Choroid plexus epithelial cell (primary cell): ENCODE data around the gene SAE1.
A peak's percentile ranks its signal among the peaks of the same experiment; 100 is the strongest.

Source experiments
- DNase-seq: peaks from one replicate; pipeline ENCODE4 v3.0.0-alpha.2; 2010; ENCODE audit warnings: low read depth
- H3K4me3 ChIP-seq: 2 replicates; pipeline ENCODE4 v1.5.1; 2011; ENCODE audit warnings: low read depth, mild to moderate bottlenecking, control low read depth, low read length, moderate library complexity
- TF ChIP-seq, protein P1 (sequence below): conservative IDR thresholded peaks from 2 replicates; pipeline ENCODE4 v1.5.1; 2011; ENCODE audit warnings: low read depth, mild to moderate bottlenecking, control low read depth, inconsistent platforms, low read length, moderate library complexity

The SAE1 gene

DNA sequence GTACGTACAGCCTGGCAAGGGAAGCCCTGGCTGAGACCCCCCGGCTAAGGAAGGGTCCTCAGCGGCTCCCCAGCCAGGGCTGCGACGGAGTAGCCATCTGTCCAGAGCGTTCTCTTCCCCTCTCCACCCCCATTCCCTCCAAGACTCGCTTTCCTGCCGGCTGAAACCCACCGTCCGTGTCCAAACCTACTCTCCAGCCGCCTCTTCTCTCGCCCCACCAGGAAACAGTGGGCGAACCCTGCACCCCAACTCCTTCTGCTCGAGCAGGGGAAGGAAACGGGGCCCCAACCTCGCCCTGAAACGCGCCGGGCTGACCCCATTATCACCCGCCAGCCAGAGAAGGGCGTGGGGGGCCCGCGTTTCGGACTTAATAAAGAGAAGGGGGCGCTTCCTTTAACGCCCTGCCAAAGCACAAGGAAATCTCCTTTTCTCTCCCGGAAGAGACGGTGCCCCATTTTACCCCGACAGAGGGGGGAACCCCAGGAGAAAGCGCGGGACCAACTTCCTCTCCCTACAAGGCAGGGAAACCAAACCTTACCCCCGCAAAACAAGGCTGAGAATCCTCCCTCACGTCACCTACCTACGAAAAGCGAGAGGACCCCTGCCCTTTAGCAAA is 19.5 kb upstream of the SAE1 start:
- H3K4me3 ChIP-seq: peak overlapping the region; percentile 88
- peak; percentile 19 for DNase-seq
- TF ChIP-seq, protein P1, sequence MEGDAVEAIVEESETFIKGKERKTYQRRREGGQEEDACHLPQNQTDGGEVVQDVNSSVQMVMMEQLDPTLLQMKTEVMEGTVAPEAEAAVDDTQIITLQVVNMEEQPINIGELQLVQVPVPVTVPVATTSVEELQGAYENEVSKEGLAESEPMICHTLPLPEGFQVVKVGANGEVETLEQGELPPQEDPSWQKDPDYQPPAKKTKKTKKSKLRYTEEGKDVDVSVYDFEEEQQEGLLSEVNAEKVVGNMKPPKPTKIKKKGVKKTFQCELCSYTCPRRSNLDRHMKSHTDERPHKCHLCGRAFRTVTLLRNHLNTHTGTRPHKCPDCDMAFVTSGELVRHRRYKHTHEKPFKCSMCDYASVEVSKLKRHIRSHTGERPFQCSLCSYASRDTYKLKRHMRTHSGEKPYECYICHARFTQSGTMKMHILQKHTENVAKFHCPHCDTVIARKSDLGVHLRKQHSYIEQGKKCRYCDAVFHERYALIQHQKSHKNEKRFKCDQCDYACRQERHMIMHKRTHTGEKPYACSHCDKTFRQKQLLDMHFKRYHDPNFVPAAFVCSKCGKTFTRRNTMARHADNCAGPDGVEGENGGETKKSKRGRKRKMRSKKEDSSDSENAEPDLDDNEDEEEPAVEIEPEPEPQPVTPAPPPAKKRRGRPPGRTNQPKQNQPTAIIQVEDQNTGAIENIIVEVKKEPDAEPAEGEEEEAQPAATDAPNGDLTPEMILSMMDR: no peak

DNA sequence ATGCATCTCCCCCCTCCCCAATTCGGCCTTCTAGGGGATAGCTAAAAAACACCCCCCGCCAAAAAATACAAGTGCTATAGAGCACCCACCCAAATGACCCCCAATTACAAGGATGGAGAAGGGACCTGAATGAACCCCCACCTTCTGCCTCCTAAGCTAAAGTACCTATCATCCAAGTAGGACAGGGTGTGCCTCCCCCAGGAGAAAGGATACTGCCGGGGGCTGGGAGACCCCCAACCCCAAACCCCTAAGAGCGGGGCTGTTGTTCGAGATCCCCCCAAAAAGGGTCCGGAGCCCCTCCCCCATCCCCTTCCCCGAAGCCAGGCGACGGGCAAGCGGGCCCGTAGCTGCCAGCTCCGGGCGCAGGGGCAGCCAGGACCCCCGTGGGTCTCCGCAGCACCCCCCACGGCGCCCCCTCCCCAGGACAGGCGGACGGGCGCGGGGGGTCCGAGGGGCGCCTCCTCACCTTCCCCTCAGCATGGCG is 18.9 kb upstream of the SAE1 start:
- peak overlapping the region; percentile 88 for H3K4me3 ChIP-seq
- DNase-seq: no peak
- TF ChIP-seq, protein P1: no peak

DNA sequence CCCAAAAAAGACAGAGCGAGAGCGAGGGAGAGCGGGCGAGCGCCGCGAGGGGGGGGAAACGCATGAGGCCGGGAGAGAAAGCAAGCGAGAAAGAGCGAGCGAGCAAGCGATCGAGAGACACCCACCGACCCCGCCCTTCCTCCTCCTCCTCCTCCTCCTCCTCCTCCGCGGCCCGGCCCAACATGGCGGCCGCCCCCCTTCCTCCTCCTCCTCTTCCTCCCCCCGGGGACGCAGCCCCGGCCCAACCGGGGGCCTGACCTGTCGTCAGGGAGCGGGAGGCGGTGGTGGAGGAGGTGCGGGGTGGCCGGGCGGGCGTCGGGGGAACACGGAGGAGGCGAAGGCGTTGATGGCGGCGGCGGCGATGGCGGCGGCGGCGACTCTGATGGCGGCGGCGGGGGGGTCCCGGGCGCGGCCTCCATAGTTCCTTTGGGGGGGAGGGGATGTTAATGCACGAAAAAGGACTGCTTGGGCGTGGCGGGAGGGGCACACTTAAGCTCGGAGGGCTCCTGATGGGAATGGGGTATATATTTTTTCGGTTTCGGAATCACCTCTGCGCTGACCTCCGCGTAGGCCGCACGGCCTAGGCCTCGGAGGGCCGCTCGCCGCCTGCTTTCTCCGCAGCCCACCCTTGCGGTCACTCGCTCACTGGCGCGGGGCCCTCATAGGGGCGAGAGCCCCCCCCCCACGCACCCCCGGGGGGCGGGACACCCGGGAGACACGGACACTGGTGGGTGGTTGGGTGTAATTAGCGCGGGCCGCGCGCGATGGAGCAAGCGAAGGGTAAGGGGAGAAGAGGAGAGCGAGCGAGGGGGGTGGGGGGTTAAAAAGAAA is 18.3 kb upstream of the SAE1 start:
- peak; percentile 91 for DNase-seq
- H3K4me3 ChIP-seq: peak overlapping the region; percentile 88
- TF ChIP-seq, protein P1: no peak

DNA sequence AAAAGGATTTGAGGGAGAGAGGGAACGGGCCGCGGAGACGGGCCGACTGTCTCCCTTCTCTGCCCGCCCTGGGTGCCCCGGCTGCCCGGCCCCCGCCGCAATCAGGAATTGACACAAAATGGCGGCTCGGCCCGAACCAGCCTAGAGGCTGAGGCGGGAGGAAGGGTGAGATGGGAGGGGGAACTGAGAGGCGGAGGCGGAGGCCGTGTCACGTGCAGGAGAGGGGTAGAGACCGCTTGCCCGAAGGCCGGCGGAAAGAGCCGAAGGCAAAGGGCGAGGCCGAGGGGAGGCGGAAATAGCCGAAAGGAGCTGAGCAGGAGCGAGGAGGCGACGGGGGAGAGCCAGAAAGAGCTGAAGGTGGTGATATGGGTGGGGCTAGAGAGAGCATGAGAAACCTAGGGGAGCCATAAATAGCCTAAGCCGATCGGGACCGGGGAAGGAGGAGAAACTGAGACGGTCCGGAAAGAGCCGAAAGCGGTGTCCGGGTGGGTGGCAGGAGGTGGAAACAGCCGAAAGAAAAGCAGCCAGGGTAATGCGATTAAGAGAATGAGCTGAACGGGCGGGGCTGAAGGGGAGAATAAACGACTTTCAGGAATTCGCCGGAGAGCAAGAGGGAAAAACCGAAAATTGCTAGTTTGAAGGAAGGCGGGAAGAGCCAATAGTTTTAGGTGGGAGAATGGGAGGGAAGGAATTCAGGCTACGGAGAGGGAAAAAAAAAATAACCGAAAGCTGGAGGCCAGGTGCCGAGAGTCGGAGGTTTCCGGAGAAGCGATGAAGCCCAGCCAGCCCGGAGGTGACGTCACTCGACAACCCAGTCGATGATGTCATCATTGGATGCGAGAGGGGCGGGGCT is 17.4 kb upstream of the SAE1 start, which contains the start of gene ZC3H4:
Gene ZC3H4, minus strand, starts transcription at position 780 of the 853 bp plus-strand sequence. CDS start 1,192 bp downstream, outside the sequence.
- DNase-seq: peak; percentile 100
- TF ChIP-seq, protein P1: no peak
- peak within 1 kb of the TSS; percentile 88 for H3K4me3 ChIP-seq

DNA sequence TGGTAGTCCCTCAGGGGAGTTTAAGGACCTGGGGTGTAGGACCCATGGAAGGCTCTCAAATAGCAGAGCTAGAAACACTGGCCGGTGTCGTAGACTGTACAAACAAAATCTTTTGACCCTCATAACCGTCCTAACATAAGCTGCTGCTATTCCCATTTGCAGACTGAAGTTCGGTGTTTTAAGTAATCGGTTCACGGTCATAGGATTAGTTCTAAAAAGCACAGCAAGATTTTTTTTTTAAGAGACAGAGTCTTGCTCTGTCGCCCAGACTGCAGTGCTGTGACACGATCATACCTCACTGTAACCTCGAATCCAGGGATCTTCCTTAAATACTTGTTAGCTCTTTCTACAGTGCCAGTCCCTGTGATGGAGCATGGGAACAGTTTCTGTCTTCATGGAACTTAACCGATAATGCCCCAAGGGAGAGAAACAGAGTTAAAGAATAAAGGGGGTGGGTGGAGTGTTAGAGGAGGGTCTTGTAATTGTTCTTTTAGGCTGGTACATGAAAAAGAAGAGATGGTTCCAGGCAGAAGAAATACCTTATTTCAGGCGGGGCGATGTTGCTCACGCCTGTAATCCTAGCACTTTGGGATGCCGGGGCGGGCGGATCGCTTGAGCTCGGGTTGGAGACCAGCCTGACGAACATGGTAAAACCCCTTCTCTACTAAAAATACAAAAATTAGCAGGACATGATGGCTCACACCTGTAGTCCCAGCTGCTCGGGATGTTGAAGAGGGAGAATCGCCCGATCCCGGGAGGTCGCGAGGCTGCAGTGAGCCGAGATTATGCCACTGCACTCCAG is 16.6 kb upstream of the SAE1 start:
- no peak for DNase-seq
- TF ChIP-seq, protein P1: no peak
- peak overlapping the region; percentile 79 for H3K4me3 ChIP-seq

DNA sequence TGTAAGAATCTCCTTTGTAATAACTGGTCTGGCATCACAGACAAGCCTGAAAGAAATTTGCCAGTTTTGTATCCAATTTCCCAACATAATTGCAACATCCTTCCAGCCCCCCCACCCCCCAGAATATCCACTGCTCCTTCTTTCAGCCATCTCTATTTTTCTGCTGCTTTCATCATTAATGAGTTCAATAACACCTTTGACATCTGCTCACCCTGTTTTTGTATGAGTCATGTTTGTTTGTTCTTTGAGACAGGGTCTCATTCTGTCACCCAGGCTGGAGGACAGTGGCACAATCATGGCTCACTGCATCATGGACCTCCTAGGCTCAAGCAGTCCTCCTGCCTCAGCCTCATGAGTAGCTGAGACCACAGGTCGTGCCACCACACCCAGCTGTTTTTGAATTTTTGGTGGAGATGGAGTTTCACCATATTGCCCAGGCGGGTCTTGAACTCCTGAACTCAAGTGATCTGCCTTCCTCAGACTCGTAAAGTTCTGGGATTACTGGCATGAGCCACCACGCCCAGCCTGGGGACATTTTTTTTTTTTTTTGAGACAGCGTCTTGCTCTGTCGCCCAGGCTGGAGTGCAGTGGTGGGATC is 10.1 kb upstream of the SAE1 start:
- TF ChIP-seq, protein P1: no peak
- no peak overlapping the region for H3K4me3 ChIP-seq
- no peak for DNase-seq
